Measurements from ENCODE around the gene SCGB2A2. TPM values are rescaled to one million over a fixed set of nuclear protein-coding genes. Genes with fewer than 3 reads are reported as not detected.

SCGB2A2 gene
- total and polyA plus RNA-seq, 10 of the 15 experiments (the other 5 are each of a cell fraction or from before 2014, with no cell fraction given) = not detected

DNA sequence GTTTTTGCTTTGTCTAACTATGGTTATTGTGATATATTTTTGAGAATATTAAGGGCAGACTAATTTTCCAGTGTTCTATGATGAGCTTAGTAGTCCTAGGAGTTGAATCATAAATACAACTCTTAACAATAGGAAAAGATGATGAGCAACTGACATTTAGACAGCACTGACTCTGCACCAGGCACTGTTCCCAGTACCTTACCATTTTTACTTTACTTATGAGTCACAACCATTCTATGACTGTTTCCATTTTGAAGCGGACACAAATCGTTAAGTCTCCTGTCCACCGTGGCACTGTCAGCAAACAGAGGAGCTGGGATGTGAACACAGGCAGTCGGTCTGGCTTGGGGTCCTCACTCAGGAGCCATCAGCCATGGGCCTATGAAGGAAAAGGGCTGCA is 3.4 kb upstream of the SCGB2A2 start (continued):
- TF ChIP-seq ZBTB11 (CRISPR knock-in tag; IDR thresholded peaks at IDR 0.05) (no peak), NR2C1 (IDR thresholded peaks at IDR 0.05) (no peak), TBL1XR1 (IDR thresholded peaks at IDR 0.05; ENCODE audit: low read depth, low read length) (no peak), SMAD1 (IDR thresholded peaks at IDR 0.05; ENCODE audit: low read depth, partially characterized antibody) (no peak)
- TF ChIP-seq, protein P1, sequence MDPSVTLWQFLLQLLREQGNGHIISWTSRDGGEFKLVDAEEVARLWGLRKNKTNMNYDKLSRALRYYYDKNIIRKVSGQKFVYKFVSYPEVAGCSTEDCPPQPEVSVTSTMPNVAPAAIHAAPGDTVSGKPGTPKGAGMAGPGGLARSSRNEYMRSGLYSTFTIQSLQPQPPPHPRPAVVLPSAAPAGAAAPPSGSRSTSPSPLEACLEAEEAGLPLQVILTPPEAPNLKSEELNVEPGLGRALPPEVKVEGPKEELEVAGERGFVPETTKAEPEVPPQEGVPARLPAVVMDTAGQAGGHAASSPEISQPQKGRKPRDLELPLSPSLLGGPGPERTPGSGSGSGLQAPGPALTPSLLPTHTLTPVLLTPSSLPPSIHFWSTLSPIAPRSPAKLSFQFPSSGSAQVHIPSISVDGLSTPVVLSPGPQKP (IDR thresholded peaks at IDR 0.05; ENCODE audit: low read depth, low read length) = no peak

DNA sequence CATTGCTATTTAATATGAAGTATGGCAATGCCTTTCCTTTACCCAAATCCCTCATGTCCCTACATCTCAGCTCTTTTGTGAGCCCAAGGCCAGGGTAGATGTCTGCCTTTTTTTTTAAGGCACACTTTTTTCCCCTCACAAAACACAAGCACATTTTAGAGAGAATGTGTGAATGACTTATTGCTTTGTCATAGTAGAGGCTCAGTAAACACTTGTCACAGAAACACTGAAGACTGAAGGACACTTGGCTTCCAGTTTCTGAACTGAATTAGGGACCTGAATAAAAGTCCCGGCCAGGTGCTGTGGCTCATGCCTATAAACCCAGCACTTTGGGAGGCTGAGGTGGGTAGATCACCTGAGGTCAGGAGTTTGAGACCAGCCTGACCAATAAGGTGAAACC is 2.9 kb upstream of the SCGB2A2 start:
- no peaks in the 10 kb centered on the region for H3K4me1 ChIP-seq (ENCODE audit: control insufficient read depth, insufficient read depth, low read length)
- in situ Hi-C loops (cut with MboI) (no loop called here), intact Hi-C loops (cut with micrococcal nuclease; ENCODE audit: unreplicated experiment) (no loop called here)
- no peaks in the 10 kb centered on the region; a peak in 1 of 4 replicates for H3K27me3 ChIP-seq (replicated peaks in 1 of 2; ENCODE audit: control insufficient read depth in 2 of 2, insufficient read depth in 2 of 2, low read length in 1 of 2)
- SMC1A ChIA-PET (ENCODE audit: uncharacterized antibody, unreplicated experiment) = no interaction called here
- H2AFZ ChIP-seq (ENCODE audit: control insufficient read depth, low read depth, low read length) = no peak overlapping the region
- 0% methylated on average over 1 of the region's 1 CpG for WGBS (ENCODE audit: insufficient coverage, insufficient replicate concordance, low lambda C conversion rate, missing lambda C conversion rate)
- no peaks in the 10 kb centered on the region for H3K79me2 ChIP-seq (ENCODE audit: control insufficient read depth, insufficient read depth, low read length)
- BruUV-seq (replicated peaks) = no TSS peak
- no peak for ATAC-seq
- no peak overlapping the region for H3K9ac ChIP-seq (ENCODE audit: control insufficient read depth, insufficient read depth, low read length)
- no peaks in the 10 kb centered on the region for H3K9me3 ChIP-seq (replicated peaks; ENCODE audit: control insufficient read depth, insufficient read depth, low read length)
- H3K4me3 ChIP-seq = no peak overlapping the region
- no peak for DNase-seq (ENCODE audit: low read depth, low spot score)
- no peak overlapping the region for H3K4me2 ChIP-seq (ENCODE audit: control insufficient read depth, insufficient read depth)
- no peaks in the 10 kb centered on the region for H3K36me3 ChIP-seq (ENCODE audit: control insufficient read depth in 2 of 2, insufficient read depth in 2 of 2, low read length in 1 of 2)
- no peak overlapping the region for H3K27ac ChIP-seq (ENCODE audit: control insufficient read depth, insufficient read depth)
- TF ChIP-seq JUNB (IDR thresholded peaks at IDR 0.05) (no peak), CUX1 (IDR thresholded peaks at IDR 0.05; ENCODE audit: insufficient replicate concordance, low read depth, low read length) (no peak)
- RAD21 ChIA-PET (ENCODE audit: unreplicated experiment) = no interaction called here
- FAIRE-seq = no peak
- POLR2A ChIA-PET = no interaction called here
- no peaks in the 10 kb centered on the region for H4K20me1 ChIP-seq (ENCODE audit: control insufficient read depth, insufficient read depth)
- CTCF ChIA-PET = no interaction called here
